Fibroblast of lung (primary cell): ENCODE data around the gene DNAJC17. TPM values are rescaled to one million over a fixed set of nuclear protein-coding genes. Genes with fewer than 3 reads are reported as not detected.
A peak's percentile ranks its signal among the peaks of the same experiment; 100 is the strongest.

Experiments used
- DNase-seq, 2 donors: peaks; one replicate each; pipeline versions ENCODE4 v3.0.0 to v3.0.0-alpha.2; 2010; ENCODE audit warnings: low read depth in 2 of 2
- H2AFZ ChIP-seq: 2 replicates; pipeline ENCODE4 v1.5.1; 2012; ENCODE audit warnings: low read length, control low read depth, inconsistent platforms
- H3K27ac ChIP-seq: 2 replicates; pipeline ENCODE4 v1.5.1; 2011; ENCODE audit warnings: low read length, control low read depth; ENCODE audit not compliant: insufficient read depth
- H3K27me3 ChIP-seq: 2 replicates; pipeline ENCODE4 v1.5.1; 2011; ENCODE audit warnings: mild to moderate bottlenecking, low read length; ENCODE audit not compliant: control insufficient read depth, insufficient read depth
- H3K36me3 ChIP-seq: 2 replicates; pipeline ENCODE4 v1.5.1; 2011; ENCODE audit warnings: low read length; ENCODE audit not compliant: control insufficient read depth, insufficient read depth
- H3K4me1 ChIP-seq: 2 replicates; pipeline ENCODE4 v1.5.1; 2011; ENCODE audit warnings: low read length; ENCODE audit not compliant: control insufficient read depth, insufficient read depth; ENCODE audit errors: extremely low read depth
- H3K4me2 ChIP-seq: 2 replicates; pipeline ENCODE4 v1.5.1; 2011; ENCODE audit warnings: low read length, control low read depth; ENCODE audit not compliant: insufficient read depth; ENCODE audit errors: extremely low read depth
- H3K4me3 ChIP-seq, 4 experiments: fragments of 200-600 bp in 1 of 4; sonication (generic) in 1 of 4; replicated peaks in 1 of 4; 2 replicates each; pipeline ENCODE4 v1.5.1; 2011 to 2016; ENCODE audit warnings: low read length in 4 of 4, low read depth in 3 of 4, mild to moderate bottlenecking in 3 of 4, control low read depth in 2 of 4, inconsistent platforms in 1 of 4, mixed read lengths in 1 of 4; ENCODE audit not compliant: insufficient read depth in 1 of 4; ENCODE audit errors: control extremely low read depth in 1 of 4
- H3K79me2 ChIP-seq: 2 replicates; pipeline ENCODE4 v1.5.1; 2012; ENCODE audit warnings: mild to moderate bottlenecking, low read length, inconsistent platforms; ENCODE audit not compliant: control insufficient read depth, insufficient read depth
- H3K9ac ChIP-seq: 2 replicates; pipeline ENCODE4 v1.5.1; 2011; ENCODE audit warnings: mild to moderate bottlenecking, low read length, control low read depth; ENCODE audit not compliant: insufficient read depth
- H3K9me3 ChIP-seq: 2 replicates; pipeline ENCODE4 v1.5.1; 2012; ENCODE audit warnings: low read depth, low read length; ENCODE audit not compliant: control insufficient read depth, insufficient read depth
- H4K20me1 ChIP-seq: 2 replicates; pipeline ENCODE4 v1.5.1; 2011; ENCODE audit warnings: low read length; ENCODE audit not compliant: control insufficient read depth, insufficient read depth; ENCODE audit errors: extremely low read depth
- CTCF ChIP-seq, 2 donors: IDR thresholded peaks in 1 of 2; conservative IDR thresholded peaks in 1 of 2; 1 replicate in 1 of 2; 2 replicates in 1 of 2; pipeline ENCODE4 v1.5.1; 2011 to 2012; ENCODE audit warnings: low read length in 2 of 2, control low read depth in 1 of 2, inconsistent platforms in 1 of 2, low read depth in 1 of 2, mild to moderate bottlenecking in 1 of 2
- EZH2 ChIP-seq: IDR thresholded peaks from 2 replicates; pipeline ENCODE4 v1.5.1; 2012; ENCODE audit warnings: low read length, control low read depth, mild to moderate bottlenecking; ENCODE audit errors: missing control alignments
- polyA minus RNA-seq: library from RNA; depleted of rRNA, polyadenylated mRNA; stranded (reverse); fragments of >200 nt; gene quantifications from 2 replicates; pipeline ENCODE4 v1.2.3, GENCODE V29; 2011; ENCODE audit warnings: low replicate concordance
- polyA plus RNA-seq, 2 donors: library from polyadenylated mRNA; depleted of rRNA in 1 of 2; stranded (reverse) in 1 of 2; unstranded in 1 of 2; fragments of >200 nt; gene quantifications; 2 replicates each; pipeline ENCODE4 v1.2.1, GENCODE V29; 2011 to 2012; ENCODE audit warnings: missing spikeins in 1 of 2
- total RNA-seq: library from RNA; depleted of rRNA; stranded (reverse); fragments of >200 nt; gene quantifications from 2 replicates; pipeline ENCODE4 v1.2.1, GENCODE V29; 2014

Gene DNAJC17
- 12.8 and 17.7 TPM in 2 replicates for total RNA-seq
- polyA plus RNA-seq = 41.8 and 51.3 TPM in 2 replicates
- 33.5 and 46.5 TPM in 2 replicates for polyA plus RNA-seq (2012)
- polyA minus RNA-seq = 8.8 and 11.6 TPM in 2 replicates

GRCh38 chr15:40807028-40807887 is at the start of gene DNAJC17, which contains the start of gene ZFYVE19:
TSS of gene DNAJC17 (minus strand) at chr15:40807473. CDS start at chr15:40807446, 27 bp downstream.
TSS of gene ZFYVE19 (plus strand) at chr15:40807089. CDS start at chr15:40807590, 501 bp downstream.
- Histone ChIP-seq H3K4me2 (peak within 1 kb of the TSS; percentile 100), H3K27ac (peak within 1 kb of the TSS; percentile 94), H3K9ac (peak within 1 kb of the TSS; percentile 83), H3K9me3 (no peaks in the 10 kb centered on the region), H4K20me1 (no peaks in the 10 kb centered on the region), H3K36me3 (peaks cover 10% of the 10 kb centered on the region), H3K79me2 (peaks cover 17% of the 10 kb centered on the region), H3K4me1 (peaks cover 3% of the 10 kb centered on the region), H3K4me3 (peak within 1 kb of the TSS; percentile 79 to 100 (median 98)), H3K27me3 (no peaks in the 10 kb centered on the region), H2AFZ (peak within 1 kb of the TSS; percentile 100)
- no peak for TF ChIP-seq EZH2
- no peak for TF ChIP-seq CTCF (conservative IDR thresholded peaks at IDR 0.05 in 1 of 2, IDR thresholded peaks at IDR 0.05 in 1 of 2; ENCODE audit: low read depth in 1 of 2, low read length in 2 of 2)
- DNase-seq = peak; percentile 97

GRCh38 chr15:40856746-40857145 is 49.5 kb upstream of the DNAJC17 start:
- no peak for DNase-seq
- no peak overlapping the region for H3K4me2 ChIP-seq
- H3K4me3 ChIP-seq = no peak overlapping the region
- no peak overlapping the region for H3K9ac ChIP-seq
- no peaks in the 10 kb centered on the region for H3K36me3 ChIP-seq
- no peaks in the 10 kb centered on the region for H3K4me1 ChIP-seq
- no peak overlapping the region for H3K27ac ChIP-seq
- TF ChIP-seq CTCF (conservative IDR thresholded peaks at IDR 0.05 in 1 of 2, IDR thresholded peaks at IDR 0.05 in 1 of 2; ENCODE audit: low read depth in 1 of 2, low read length in 2 of 2) (no peak), EZH2 (no peak)
- no peaks in the 10 kb centered on the region for H3K9me3 ChIP-seq
- H3K27me3 ChIP-seq = no peaks in the 10 kb centered on the region
- no peaks in the 10 kb centered on the region for H3K79me2 ChIP-seq
- H2AFZ ChIP-seq = no peak overlapping the region
- H4K20me1 ChIP-seq = no peaks in the 10 kb centered on the region

GRCh38 chr15:40855706-40856234 is 48.5 kb upstream of the DNAJC17 start:
- H3K36me3 ChIP-seq = no peaks in the 10 kb centered on the region
- no peaks in the 10 kb centered on the region for H3K9me3 ChIP-seq
- H3K4me1 ChIP-seq = no peaks in the 10 kb centered on the region
- no peak overlapping the region for H3K4me2 ChIP-seq
- TF ChIP-seq CTCF (conservative IDR thresholded peaks at IDR 0.05 in 1 of 2, IDR thresholded peaks at IDR 0.05 in 1 of 2; ENCODE audit: low read depth in 1 of 2, low read length in 2 of 2) = no peak
- TF ChIP-seq EZH2 = no peak
- H2AFZ ChIP-seq = no peak overlapping the region
- H3K79me2 ChIP-seq = no peaks in the 10 kb centered on the region
- H3K27me3 ChIP-seq = no peaks in the 10 kb centered on the region
- no peak overlapping the region for H3K4me3 ChIP-seq
- no peak overlapping the region for H3K9ac ChIP-seq
- no peak overlapping the region for H3K27ac ChIP-seq
- H4K20me1 ChIP-seq = no peaks in the 10 kb centered on the region
- DNase-seq = no peak
